Occipital lobe (tissue), 2 donors: ENCODE results near the gene ZMYND15. TPM values are rescaled to one million over a fixed set of nuclear protein-coding genes. Genes with fewer than 3 reads are reported as not detected.

Source experiments
- DNase-seq: peaks from one replicate; lab custom pipeline; 2025; lab: John Stamatoyannopoulos, UW
- total RNA-seq: library from RNA; depleted of rRNA; stranded (reverse); fragments of >200 nt; gene quantifications from one replicate; pipeline ENCODE4 v1.2.3, GENCODE V29; 2014

Gene ZMYND15
- total RNA-seq, 1 donor from 2014 or later: 0.31 TPM

DNA sequence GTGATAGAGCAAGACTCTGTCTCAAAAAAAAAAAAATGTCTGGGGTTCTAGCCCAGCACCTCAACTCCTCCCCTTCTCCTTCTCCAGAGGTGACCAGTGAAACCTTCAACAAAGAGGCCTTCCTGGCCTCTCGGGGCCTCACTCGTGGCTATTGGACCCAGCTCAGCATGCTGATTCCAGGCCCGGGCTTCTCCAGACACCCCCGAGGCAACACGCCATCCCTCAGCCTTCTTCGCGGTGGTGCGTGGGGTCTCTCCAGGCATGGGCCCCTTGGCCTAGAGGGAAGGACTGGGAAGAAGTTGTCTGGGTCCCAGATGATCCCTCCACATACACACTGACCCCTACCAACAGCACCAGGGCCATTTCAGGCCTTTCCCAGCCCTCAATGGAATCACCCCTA is 3.6 kb downstream of the ZMYND15 start:
- DNase-seq: no peak

DNA sequence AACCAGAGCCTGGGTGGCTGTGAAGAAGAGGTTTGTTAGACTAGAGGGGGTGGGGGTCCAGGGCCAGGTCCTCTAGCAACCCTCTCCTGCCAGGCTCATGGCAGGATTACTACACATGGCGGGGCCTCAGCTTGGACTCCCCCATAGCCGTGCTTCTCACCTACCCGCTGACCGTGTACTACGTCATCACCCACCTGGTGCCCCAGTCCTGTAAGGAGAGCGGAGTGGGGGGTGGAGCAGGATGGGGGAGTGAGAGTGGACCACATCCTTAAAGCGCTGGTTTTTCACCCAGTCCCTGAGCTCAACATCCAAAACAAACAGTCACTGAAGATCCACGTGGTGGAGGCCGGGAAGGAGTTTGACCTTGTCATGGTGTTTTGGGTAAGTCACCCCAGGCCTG is 4.3 kb downstream of the ZMYND15 start:
- DNase-seq: no peak

DNA sequence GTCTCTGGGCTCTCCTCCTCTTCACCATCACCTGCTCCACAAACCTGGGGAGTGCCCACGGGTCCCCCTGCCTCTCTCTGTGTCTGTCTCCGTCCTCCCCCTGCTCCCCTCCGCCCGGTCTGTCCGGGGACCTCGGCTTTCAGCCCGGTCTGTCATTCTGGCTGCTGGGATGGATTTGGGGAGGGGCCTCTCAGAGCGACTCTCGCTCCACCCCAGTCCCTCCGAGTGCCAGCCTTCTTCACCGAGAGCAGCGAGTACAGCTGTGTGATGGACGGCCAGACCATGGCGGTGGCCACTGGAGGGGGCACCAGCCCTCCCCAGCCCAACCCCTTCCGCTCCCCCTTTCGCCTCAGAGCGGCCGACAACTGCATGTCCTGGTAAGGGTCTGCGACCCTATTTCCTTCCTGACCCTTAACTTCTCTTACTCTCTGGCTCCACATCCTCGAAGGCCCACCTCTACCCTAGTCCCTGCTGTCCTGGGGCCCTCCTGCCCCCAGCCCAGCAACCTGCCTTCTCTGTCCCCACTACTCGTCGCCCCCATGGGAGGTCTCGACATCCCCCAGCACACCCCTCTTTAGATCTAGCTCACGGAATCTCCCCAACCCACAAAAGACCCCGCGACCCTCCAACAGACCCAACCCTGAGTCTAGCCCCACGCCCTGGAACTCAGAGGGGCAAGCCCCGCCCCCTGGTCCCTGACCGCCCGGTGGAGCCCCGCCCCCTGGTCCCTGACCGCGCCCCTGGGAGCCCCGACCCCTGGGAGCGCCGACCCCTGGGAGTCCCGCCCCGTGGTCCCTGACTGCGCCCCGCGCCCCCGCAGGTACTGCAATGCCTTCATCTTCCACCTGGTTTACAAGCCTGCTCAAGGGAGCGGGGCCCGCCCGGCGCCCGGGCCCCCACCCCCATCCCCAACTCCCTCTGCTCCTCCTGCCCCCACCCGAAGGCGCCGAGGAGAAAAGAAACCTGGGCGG is 5.7 kb downstream of the ZMYND15 start:
- DNase-seq: no peak

DNA sequence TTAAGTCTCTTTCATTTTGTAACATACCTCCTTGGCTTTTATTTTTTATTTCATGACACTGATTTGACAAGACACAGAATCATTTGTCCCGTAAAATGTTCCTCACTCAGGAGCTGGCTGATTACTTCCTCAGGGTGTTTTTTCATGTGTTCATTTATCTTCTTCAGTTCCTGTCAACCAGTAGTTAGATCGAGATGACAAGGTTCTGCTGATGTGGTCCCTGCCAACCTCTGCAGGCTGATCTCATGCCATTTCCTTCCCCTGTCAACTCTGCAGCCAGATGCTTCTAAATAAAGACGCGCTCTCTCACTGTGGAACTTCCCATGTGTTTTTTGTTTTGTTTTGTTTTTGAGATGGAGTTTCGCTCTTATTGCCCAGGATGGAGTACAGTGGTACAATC is 8.2 kb downstream of the ZMYND15 start:
- DNase-seq: no peak

DNA sequence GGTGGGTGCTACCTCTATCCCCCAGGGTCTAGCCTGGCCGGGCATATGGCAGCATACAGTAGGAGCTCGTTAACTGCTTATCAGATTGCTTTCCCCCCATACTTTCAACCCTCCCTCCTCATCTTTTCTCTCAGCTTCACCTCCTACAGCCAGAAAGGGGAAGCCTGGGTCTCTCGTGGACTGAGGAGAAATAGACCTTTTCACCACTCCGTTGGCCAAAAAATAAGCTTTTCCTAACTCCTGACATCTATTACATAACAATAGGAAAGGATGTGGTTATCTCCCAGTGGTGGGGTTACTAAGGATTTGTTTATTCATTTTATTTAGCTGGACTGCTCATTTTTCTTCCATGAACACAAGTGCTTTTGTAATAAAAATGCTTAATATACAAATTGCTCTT is 9.1 kb downstream of the ZMYND15 start:
- no peak for DNase-seq

DNA sequence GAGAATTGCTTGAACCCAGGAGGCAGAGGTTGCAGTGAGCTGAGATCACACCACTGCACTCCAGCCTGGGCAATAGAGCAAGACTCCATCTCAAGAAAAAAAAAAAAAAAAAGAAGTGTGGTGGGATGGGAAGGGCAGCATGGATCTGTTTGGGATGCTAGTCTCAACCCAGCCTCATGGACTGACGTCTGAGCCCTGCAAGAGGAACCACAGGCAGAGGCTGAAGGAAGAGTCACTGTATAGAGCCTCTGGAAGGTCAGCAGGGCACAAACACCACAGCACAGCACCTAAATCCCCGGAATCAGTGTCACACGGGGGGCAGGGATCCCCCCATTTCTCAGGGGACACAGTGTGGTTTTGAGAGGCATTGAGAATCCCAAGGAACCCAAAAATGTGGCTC is 11.0 kb downstream of the ZMYND15 start:
- DNase-seq: no peak

DNA sequence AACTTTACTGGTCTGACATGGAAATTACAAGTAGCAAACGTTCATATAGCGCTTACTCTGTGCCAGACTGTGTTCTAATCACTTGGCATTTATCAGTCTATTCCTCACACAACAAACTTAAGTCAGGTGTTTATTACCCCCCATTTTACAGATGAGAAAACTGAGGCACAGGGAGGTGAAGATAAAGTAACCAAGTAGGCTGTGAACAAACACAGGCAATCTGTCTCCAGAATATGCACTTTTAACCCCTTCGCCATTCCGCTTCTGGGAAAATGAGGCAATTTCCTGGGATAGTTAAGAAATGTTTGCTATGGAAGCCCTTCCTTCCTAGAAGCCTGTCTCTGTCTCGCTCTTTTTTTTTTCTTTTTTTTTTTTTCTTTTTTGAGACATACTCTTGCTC is 12.3 kb downstream of the ZMYND15 start:
- no peak for DNase-seq

DNA sequence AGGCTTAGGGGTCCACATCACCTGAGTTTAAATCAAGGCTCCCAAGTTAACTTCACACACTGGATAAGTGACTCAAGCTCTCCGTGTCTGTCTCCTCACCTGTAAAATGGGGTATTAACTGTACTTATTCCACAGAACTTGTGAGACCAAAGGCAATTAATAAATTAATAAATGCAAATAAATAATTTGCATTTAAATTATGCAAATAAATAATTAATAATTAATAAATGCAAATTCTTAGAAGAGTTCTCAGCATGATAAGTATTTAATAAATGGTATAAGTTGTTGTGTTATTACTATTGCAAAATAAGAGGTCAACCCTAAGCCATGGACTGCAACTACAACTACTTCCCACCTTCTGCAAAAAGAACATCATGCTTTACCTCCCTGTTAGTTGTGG is 13.8 kb downstream of the ZMYND15 start:
- no peak for DNase-seq

DNA sequence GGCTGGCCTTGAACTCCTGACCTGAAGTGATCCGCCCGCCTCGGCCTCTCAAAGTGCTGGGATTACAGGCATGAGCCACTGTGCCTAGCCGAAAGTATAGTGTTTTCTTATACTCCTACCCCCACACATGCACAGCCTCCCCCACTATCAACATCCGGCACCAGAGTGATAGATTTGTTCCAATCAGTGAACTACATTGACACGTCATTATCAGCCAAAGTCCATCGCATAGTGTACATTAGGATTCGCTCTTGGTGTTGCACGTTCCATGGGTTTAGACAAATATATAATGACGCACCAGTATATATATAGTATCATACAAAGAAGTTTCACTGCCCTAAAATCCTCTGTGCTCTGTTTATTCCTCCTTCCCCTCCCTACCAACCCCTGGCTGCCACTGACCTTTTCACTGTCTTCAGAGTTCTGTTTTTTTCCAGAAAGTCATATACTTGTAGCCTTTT is 20.2 kb downstream of the ZMYND15 start:
- DNase-seq: no peak

DNA sequence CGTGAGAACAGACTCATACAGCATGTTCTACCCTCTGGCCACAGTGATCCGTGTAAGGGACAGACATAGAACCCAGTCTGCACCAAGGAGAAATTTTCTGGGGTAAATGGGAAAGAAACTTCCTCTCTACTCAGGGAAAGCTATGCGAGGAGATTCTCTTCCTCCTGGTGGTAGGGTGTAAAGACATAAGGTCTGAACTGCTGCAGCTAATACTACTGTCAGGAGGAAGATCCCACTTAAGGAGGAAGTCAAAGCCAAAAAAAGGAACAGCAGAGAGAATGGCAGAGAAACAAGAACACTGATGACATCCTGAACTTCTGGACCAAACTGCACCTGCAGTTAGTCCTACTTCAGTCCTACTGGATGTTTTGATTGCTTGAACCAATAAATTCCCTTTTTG is 25.0 kb downstream of the ZMYND15 start:
- no peak for DNase-seq

DNA sequence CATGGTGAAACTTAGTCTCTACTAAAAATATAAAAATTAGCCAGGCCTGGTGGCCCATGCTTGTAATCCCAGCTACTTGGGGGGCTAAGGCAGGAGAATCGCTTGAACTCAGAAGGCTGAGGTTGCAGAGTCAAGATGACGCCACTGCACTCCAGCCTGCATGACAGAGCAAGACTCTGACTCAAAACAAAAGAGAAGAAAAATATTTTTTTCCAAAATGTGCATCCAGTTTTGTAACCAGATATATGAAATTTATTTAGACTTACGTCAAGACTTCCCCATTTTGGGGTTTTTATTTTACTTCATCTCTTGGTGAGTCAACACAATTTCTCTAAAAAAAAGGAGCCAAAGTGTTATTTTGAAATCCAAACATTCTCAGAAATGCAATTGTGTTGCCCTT is 26.6 kb downstream of the ZMYND15 start:
- no peak for DNase-seq

DNA sequence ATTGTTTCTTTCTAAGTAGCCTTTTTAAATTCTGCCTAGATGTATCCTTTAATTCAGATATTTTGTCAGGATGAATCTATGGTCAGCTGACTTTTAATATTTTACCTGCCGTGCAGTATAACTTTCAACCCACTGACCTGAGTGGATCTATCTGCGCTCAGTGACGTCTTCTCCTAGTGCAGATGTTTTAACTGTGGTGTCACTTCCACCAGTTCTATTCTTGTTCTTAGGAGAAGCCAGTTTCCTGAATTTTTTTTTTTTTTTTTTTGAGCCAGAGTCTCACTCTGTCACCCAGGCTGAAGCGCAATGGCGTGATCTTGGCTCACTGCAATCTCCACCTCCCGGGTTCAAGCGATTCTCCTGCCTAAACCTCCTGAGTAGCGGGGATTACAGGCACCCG is 27.1 kb downstream of the ZMYND15 start:
- DNase-seq: no peak

DNA sequence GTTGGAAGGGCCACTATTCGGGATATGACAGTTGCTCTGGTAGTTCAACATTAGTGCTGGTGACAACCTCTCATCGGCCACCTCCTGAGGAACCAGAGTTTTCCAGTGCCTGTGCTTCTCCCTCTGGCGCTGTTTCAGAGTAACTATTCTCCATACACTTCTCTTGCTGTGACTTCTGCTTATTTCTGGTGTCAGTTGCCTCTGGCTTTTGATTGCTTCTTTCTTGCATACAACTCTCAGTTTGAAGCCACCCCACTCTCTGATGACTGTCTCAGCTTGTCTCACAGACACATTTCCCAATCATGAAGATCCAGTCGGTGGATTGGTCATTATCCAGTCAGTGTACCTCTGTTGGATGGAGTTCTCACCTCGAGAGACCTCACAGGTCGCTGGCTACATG is 28.7 kb downstream of the ZMYND15 start:
- DNase-seq: no peak

DNA sequence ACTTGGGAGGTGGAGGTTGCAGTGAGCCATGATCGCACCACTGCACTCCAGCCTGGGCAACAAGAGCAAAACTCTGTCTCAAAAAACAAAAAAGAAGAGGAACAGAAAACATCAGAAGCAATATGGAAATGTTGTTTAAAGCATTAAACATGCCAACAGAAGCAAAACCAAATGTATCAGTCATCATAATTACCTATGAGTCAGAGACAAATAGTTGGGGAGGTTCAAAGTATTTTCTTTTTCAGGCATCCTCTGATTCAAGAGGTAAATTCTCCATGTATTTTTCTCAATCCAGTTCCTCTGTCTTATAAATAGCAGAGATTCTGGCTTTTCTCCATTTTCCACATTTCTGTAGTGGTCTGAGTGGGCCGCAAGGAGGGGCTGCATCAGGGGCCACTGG is 30.0 kb downstream of the ZMYND15 start:
- no peak for DNase-seq

DNA sequence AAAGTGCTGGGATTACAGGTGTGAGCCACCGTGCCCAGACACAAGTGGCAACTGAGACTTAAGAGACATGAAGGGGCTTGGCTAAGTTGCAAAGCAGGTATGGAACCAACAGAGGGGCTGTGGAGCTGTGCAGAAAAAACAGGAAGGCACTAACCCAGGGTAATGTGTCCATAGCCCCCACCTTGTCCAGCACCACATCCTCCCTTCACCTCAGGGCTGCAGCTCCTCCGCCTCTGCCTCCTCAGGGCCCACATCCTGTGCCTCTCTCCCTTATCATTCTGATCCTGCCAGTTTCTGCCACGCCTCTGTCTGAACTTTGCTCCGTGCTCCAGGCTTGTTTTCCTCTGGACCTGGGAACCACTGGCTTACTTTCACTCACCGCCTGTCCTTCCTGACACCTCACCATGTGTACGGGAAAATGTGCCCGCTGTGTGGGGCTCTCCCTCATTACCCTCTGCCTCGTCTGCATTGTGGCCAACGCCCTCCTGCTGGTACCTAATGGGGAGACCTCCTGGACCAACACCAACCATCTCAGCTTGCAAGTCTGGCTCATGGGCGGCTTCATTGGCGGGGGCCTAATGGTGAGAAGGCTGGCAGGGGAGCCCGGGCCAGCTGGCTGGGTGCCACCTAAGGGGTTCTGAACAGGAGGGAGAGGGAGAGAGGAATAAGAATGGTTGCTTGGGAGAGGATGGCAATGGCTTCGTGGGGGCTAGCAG is 32.0 kb downstream of the ZMYND15 start, which contains the start of gene TM4SF5:
TSS of gene TM4SF5 (plus strand) at position 368 of the 716 bp plus-strand sequence. CDS start at position 405, 37 bp downstream.
- DNase-seq: no peak

DNA sequence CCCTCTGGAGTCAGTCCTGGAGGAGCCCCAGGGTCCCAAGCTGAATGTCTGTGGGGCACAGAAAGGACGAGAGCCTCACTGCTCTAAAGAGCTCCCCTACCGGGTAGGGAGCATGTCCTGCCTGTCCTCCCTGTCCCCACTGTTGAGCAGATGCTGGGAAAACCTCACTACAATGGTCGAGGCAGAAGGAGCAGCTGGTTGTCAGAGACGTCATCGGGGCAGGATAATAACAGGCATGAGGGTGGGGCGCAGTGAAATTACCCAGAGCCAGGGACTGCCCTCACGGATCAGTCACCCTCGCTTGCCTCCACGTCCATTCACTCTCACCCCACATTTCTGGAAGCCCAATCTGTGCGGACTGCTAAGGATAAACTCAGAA is 32.6 kb downstream of the ZMYND15 start:
- DNase-seq: no peak

DNA sequence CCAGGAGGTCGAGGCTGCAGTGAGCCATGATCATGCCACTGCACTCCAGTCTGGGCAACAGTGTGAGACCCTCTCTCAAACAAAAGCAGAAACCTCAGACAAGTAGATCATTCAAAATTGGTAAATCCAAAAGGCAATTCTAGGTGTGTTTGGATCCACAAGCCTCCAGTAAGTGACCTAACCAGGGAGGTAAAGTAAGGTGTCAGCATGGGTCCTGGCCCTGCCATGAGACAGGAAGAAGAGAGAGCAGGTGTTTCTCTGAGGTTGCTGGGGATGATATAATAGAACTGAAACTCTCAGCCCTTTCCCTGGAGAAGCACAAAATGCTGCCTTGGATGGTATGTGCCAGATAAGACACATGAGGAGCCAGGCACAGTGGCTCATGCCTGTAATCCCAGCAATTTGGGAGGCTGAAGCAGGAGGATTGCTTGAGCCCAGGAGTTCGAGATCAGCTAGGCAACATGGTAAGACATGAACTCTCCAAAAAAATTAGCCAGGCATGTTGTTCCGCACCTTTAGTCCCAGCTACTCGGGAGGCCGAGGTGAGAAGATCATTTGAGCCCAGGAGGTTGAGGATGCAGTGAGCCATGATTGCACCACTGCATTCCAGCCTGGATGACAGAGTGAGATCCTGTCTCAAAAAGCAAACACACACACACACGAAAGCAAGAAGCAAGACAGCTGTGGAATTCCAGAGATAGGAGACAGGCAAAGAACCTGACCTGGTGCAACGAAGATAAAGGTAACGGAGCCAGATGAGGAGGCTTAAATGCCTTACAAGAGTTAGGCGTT is 38.5 kb downstream of the ZMYND15 start:
- DNase-seq: no peak

DNA sequence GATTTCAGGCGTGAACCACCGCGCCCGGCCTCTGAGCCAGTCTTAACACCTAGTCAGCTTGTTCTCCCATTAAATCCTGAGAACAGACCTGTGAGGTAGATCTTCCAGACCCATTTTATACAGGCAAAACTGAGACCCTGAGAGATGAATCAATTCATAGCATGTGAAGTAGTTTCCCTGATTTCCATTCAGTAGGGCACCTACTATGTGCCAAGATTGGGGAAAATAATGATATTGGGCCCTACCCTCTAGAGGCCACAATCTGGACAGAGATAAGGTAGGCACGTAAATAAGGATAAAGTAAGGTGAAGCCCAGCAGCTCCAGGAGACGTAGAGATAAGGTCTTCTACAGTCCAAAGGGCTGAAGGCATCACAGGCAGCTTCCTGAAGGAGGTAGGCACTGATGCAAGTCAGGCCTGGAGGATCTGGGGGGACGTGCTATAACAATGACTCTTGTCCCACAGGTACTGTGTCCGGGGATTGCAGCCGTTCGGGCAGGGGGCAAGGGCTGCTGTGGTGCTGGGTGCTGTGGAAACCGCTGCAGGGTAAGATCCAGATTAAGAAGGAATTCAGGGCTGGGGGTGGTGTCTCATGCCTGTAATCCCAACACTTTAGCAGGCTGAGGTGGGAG is 40.8 kb downstream of the ZMYND15 start:
- no peak for DNase-seq

DNA sequence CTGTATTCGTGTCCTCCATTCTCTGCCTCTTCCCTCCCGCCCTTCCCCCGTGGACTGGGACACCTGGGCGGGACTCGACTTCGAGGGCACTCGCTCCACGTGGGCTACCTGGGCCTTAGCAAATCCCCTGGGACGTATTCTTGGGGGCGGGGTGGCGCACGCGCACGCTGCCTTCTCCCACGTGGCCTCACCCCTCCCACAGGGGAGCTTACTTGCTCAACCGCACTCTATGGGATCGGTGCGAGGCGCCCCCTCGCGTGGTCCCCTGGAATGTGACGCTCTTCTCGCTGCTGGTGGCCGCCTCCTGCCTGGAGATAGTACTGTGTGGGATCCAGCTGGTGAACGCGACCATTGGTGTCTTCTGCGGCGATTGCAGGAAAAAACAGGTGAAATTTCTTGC is 43.0 kb downstream of the ZMYND15 start:
- no peak for DNase-seq

DNA sequence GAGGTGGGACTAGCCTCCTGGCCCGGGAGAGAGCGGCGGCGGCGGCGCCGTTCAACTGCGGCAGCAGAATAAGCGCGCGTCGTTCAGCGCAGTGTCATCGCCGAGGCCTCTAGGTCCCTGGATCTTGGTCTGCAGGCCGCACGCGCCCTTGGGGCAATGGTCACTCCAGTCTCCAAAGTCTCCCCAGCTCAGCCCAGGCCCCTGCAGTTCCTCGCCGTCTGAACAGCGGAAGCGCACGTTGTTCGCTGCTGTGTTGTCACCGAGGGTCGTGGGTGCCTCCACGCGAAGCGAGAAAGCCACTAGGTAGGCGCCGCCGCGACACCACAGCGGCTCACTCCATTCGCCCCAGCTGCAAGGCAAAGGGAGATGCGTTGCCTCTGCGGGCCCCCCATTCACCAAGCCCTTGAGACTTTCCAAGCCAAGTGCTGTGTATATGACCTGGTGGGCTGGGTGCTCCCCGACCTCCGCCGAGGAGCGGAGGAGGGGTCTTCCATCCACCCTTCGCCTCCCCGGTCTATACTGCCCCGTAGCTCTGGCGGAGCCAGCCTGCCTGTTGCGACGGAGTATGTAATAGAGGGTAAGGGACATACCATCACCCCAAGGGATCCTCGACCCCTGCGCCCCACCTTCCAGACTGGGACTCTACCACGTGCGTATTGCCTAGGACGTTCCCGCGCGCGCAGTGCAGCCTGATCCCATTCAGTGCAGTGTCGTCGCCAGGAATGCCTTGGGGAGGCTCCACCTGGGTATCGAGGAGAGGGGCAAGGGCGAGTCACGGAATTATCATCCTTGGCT is 45.9 kb downstream of the ZMYND15 start:
- DNase-seq: no peak
